Stimulated activated CD8-positive, alpha-beta memory T cell treated with anti-CD3 and anti-CD28 coated beads, Interleukin-7, amount 100 ng/mL, for 48 hours (primary cell): ENCODE results near the gene DTNA.
"Not testable (repeated sequence)": the region's sequence is repeated elsewhere in the genome, so short reads cannot be mapped to it uniquely, and the experiment has no call there.

ENCODE experiments used
- DNase-seq, 2 donors: peaks; one replicate each; pipeline ENCODE4 v3.0.0-alpha.2; 2020; ENCODE audit warnings: low read depth in 1 of 2; ENCODE audit errors: extremely low read depth in 1 of 2

The DTNA gene

DNA sequence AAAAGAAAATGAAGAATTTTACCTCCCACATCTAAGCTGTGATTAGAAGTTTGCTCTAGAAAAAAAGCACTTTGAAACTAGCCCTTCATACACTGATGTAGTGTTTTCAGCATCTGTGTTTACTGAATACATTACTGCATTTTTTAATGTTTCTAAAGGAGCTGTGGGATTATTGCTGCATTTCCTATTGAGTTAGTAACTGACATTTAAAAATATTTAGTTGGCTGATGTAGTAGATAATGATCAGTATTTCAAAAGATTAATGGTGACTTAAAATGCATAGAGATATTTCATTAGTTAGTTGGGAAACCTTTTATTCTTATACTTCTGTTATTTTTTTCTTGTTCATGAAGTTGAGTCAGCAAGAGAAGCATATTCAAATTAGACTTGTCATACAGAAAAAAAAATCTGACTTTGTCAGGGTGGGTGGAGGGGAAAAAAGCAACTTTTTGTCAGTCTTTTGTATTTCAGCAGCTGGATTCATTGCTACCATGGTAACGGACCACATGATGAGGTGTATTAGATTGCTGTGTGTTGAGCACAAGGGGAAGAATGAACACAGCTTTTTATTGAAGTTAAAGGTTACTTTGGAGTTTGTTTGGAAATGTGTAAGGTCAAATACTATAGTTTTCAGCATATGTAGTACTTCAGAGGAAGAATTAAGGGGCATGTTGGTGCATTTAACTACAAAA lies at the start of gene DTNA:
Gene DTNA (plus strand): TSS at position 549 of the 692 bp plus-strand sequence. CDS start 45,679 bp downstream, outside the sequence.
- no peak for DNase-seq

DNA sequence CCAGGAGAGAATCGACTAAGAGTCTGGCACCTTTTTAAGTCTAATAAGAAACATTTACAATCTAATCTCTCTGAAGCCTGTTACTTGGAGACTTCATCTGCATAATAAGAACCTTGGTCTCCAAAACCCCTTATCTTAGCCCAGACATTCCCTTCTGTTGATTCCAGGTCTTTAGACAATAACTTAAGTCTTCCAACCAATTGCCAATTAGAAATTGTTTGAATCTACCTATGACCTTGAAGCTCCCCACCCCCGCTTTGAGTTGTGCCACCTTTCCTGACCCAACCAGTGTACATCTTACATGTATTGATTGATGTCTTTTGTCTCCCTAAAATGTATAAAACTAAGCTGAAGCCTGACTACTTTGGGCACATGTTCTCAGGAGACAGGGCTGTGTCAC lies 49.5 kb upstream of the DTNA start:
- DNase-seq: no peak

DNA sequence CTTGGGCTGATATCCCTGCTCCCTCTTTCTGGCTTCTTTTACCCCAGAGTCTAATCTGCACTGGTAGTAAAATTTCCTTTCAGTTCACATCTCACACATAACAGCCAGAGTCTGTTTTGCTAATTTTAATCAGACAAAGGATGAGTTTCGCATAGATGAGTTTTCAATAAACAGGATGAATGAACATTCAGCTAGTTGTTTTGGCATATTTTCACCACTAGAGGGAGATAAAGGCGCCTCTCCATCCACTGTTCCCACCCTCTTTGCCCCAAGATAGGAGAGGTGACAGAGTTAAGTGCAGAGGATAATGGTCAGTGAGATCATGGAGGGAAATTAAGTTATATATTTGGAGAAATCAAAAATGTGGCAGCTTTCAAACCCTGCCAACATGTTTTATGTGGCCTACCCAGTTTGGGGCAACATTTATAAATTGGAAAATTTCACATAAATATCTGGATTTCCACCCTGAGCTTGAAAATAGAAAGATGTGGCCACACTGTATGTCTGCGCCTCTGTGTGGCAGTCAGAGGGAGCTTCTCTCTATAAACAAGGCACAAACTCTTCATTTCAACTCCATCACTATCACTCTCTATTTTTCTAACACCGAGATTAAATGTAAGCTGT lies 48.5 kb upstream of the DTNA start:
- DNase-seq: no peak

DNA sequence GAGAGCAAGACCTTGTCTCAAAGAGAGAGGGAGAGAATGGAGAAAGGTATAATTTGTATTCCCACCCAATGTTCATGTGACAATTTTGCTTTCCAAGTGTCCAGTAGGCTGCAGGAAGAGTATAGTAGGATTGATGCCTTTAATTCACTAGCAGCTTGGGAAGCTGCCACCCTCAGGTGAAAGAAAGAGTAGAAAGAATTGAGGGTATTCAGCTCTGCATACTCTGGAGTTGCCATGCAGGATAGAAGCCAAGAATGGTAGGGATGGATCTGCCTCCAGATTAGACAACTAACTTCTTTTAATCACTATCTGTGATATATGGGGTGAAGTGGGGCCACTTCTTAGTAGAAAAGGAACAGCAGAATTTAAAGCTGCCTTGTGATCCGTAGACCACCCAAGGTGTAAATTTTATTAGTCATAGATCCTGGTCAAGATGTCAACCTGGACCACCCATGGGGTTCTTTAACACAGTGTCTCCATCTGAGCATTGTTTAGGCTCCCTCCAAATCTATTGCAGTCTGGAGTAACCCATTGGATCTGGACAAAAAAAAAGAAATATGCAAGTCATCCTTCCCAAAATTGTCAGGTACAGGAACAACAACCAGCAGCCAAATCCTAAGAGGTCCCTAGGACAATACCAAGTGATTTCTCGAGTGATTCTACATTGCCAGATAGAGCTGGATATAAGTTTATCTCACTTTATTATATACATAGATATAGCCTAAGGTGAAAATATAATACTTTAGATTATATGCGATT lies 33.1 kb upstream of the DTNA start:
- DNase-seq: no peak

DNA sequence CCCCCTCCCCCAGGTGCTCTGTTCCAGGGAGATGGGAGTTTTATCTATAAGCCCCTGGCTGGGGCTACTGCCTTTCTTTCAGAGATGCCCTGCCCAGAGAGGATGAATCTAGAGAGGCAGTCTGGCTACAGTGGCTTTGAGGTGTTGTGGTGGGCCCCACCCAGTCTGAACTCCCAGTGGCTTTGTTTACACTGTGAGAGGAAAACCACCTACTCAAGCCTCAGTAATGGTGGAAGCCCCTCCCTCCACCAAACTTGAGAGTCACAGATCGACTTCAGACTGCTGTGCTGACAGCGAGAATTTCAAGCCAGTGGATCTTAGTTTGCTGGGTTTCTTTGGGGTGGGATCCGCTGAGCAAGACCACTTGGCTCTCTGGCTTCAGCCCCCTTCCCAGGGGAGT lies 20.3 kb upstream of the DTNA start:
- DNase-seq: not testable (repeated sequence)

DNA sequence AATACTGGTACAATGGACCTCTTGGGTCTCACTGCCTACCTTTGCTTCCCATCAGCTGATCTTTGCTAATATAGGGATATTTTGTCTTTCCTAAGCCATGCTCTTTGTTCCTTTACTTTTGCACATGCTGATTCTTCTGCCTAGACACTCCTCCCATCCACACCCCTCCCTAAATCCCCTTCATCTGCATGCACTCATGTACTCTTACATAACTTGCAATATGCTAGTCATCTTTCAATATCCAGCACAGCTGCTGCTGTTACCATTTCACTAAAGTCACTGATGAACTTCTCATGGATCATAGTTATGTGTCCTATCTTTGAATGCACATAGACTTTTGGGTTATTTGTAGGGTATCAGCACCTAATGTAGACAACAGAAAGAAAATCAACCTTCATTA lies 18.5 kb upstream of the DTNA start:
- DNase-seq: no peak

DNA sequence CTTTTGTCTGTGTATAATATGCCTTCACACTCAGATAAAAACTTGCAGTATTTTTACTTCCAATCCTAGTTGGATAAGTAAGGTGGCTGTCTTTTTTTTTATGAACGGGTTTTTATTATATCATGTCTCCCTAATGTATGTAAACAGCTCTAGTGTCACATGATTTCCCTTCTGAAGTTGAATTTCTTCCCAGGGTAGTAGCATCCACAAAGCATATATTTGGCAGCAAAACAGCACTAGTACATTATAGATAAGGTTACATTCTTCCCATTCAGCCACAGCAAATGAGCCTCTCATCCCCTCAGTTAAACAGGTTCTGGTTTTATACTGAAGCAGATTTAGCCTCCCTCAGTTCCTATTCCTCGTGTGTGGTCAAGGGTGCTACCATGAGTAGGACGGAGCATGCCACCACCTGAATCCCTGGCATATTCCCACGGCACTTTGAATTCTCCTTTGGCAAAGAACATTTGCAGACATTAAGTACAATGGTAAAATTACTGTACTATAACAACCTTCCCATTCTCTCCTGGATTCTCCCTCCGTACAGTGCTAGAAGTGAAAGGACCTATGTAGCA lies 15.4 kb upstream of the DTNA start:
- no peak for DNase-seq

DNA sequence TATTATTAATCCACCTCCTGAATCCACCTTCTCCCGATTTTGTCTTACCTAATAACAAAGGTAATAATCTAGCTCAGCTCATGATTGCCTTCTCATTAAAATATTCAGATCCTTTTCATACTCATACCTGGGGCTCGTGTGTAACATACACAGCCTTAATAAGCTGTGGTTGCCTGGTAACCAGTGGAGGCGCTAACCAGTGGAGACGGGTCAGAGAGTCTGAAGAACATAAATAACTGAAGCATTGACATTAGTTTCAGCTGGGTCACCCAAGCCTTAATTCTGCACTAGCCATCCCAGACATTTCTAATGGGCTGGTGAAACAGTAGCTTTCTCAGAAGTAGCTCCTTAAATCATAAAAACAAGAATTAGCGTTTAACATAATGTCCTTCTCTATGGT lies 14.8 kb upstream of the DTNA start:
- DNase-seq: no peak

DNA sequence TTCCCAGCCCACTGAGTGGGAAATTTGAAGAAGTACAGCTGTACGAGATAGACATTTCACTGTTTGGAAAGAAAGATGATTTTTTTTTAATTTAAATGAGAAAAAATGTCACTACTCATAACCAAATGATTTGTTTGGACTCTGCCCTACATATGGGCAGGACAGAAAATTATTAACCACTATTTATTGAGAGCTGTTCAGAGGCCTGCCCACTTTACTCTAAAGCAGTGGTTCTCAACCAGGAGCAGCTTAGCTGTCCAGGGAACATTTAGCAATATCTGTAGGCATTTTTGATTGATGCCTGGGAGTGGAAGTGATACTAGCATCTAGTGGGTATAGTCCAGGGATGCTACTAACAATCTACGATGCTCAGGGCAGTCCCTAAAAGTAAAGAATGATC lies 13.4 kb upstream of the DTNA start:
- DNase-seq: no peak

DNA sequence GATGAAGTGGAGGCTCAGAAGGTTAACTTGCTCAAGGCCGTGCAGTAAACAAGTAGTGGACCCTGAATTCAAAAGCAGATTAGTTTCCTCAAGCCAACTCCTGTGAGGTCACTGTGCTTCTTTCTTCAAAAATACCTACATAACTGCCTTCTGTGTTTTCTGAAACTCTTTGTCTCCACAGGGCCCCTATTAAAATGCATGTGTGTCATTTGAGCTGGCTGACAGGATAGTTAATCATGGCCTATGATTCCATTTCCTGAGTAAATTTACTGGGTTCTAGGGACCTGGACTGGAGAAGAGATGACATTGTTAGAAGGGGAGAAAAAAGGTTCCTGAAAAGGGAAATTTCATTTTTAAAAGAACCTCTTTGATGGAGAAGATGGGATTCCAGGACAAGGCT lies 12.9 kb upstream of the DTNA start:
- DNase-seq: no peak

DNA sequence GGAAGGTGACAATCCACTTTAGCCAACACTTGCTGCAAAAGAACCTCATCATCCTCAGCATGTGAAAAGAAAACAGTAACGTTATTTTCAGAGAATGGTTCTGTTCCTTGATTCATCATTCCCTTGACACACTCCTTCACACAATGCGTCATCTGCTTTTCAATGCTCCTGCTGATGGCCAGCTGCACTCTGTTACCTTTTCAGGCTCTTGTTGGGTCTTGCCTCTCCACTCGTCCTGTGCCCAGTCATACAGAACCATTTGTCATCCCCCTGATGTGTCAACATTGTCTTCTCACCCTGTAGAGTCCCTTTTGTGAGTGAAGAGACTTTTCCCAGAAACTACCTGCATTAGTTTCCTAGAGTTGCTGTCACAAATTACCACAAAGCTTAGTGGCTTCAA lies 12.2 kb upstream of the DTNA start:
- DNase-seq: peak in 1 of 2 donors; percentile 11

DNA sequence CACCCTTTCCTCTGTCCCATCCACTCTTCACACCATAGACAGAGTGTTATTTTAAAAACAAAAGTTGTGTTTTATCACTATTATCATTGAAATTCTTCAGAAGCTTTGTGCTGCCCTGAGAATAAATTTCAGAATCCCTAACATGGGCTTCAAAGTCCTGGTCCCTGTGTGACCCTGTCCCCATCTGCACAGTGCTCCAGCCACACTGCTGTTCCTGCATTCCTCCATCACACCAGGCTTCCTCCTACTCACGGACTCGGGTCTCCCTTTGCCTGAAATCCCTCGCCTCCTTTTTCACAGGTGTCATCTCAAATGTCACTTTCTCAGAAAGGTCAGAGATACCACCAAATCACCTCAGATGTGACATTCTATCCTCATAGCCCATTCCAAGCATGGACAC lies 8.2 kb upstream of the DTNA start:
- no peak for DNase-seq

DNA sequence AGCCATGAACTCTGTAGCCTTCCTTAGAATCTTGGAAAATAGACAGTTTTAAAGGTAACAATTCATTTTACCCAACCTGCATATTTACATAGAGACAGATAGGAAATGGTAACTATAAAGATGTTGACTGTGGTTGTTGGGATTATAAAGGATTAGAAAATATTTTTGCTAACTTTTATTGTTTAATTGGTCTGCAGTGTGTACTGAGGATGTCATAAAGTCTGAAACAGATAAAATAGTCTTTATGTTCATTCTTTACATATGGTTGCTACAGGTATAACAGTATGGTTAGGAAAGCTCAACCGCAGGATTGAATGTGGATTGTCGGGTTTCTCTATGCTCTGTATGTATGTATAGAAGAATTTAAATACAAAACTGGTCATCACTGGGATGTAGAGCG lies 7.3 kb upstream of the DTNA start:
- DNase-seq: no peak

DNA sequence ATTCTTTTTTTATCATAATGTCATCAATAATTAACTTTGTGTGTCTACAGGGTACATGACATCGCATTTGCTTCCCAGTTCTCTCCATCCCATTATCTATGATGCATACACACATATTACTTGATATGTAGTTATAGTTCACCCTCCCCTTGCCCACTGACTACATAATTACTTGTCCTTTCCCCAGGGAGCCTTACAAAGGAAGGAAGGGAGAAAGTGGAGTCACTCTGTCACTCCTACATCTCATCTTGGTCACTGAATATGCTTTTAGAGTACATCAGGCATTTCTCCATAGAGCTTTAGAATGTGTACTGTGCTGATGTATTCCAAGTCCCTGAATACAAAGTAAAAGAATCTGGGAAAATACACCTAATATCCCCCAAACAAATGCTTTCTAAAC lies 6.0 kb upstream of the DTNA start:
- DNase-seq: no peak

DNA sequence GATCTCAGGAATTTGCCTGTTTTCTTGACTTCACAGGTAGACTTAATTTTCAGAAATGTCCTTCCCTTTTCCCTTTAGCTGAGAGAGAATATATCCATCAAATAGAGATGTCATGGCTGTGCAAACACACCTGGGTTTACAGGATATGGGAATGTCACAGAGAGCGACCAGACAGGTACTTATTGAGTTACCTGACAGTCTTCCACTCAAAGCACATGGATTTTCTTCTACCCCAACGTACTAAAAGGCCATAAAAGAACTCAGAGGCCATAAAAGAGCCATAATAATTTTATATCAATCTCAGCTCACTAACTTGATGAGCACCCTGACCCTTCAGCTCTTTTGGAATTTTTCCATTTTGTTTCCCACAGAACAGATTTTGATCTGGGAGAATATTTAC lies 5.3 kb upstream of the DTNA start:
- no peak for DNase-seq

DNA sequence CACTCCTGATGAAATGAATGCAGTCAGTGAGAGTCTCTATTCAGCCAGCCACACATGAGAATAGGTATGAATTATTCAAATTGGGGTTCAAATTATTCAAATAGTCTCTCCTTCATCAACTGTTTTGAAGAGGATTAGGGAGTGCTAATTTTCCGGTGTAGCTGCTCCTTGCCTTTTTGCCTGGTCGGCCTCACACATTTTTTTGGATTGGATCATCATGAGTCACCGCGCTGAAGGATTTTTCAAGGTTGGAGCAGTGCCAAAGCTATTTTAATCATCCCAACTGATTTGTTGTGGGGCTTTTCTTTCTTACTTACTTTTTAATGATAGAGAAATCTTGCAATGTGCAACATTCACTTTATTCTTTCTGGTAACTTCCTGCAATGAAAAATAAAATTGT lies 2.4 kb upstream of the DTNA start:
- DNase-seq: no peak

DNA sequence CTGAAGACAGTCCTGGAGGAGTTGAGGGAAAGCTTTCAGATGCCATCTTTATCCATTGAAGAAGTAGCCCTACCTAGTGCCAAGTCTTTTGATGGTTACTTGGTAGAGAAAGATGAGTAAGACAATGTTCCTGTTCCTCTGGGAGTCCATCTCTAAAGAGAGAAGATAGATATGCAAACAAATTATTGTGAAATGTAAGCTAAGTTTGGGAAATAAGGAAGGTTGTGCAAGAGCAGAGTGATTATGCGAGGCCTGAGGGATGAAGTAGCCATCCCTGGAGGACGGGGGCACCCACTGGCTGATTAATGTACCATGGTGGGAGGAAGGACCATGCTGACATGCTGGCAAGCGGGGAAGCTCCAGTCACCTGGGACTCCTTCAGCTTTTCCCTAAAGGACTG lies 994 bp upstream of the DTNA start:
- no peak for DNase-seq

DNA sequence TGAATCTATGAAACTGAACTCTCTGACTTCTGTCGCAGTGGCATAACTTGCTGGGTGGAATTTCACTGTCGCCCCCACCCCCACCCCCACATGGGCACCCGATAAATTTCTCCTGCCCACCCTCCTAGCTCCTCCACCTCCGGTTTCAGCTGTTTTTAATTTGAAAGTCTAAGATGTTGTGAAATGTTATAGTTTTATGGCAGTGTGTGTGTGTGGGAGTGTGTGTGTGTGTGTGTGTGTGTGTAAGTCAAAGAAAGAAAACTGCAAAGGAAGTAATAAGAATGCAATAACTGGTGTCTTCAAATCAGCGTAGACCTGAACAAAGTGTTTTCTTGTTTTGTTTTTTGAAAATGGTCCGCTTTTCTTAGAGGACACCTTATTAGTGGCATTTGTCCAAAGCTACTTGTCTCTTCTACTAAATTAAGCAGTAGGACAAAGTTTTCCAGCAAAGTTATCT lies 388 bp downstream of the DTNA start:
- DNase-seq: no peak

DNA sequence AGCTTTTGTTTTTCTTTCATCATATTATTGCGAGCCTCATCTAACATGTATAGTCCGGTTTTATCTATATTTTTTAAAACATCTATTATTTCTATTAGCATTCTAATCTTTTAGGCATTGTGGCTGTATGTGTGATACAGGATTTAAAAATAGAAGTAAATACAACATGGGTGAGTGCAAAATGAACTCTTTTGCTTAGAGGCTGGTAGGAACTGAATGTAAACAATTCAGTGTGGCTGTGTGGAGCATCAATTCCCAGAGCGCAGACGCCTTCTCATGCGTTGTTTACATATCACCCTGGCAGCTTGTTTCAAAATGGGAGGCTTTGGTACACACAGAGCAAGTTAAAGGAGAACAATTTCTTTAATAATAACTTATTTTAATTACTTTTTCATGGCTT lies 836 bp downstream of the DTNA start:
- DNase-seq: no peak

DNA sequence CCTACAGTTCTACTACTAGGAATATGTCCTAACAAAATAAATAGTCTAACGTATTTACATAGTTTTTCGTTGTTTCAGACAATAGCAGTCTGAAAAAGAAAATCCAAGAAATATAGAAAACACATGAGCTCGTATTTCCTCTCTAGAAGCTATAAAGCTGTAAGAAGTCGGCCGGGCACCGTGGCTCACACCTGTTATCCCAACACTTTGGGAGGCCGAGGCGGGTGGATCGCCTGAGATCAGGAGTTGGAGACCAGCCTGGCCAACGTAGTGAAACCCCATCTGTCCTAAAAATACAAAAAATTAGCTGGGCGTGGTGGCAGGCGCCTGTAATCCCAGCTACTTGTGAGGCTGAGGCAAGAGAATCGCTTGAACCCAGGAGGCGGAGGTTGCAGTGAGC lies 6.0 kb downstream of the DTNA start:
- not testable (repeated sequence) for DNase-seq

DNA sequence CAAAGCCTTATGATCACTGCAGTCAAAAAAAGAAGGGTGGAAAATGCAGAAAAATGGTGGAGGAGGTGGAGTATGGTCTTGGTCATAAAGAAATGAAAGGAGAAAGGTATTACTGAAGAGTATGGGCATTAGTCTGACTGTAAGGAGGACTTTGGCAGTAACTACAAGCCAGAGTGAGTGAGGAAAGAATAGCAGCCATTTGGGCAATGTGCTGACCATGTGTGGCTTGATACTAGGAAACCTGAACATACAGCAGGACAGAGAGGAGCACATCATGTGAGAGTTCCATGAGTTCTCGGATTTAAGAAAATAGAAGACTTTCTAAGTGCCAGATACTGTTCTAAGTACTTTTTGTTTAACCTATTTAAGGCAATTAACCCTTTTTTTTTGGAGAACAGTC lies 8.5 kb downstream of the DTNA start:
- no peak for DNase-seq

DNA sequence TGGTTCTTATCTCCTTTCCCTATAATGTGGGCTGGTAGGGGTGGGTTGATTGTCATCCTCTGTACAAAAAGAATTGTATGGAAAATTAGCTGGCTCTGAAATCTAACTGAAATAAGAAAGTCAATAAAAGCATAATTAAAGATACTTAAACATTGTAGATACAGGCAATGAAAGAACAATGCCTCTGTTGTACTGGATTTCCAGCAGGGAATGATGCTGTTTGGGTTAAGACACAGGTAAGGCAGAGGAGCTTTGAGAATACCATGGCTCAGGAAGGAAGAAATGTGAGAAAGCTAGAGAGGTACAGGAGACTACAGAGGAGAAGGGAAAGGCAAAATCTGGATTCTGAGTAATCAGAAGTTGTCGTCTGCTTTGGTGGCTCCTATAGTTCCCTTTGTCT lies 10.1 kb downstream of the DTNA start:
- no peak for DNase-seq
